ENCODE data around the gene OAT.
"Not testable (repeated sequence)": the region's sequence is repeated elsewhere in the genome, so short reads cannot be mapped to it uniquely, and the experiment has no call there.

Gene OAT

GRCh38 chr10:124378881-124379471, 39.7 kb downstream of the OAT start:
- DNase-seq (ENCODE audit: low read depth): no peak

GRCh38 chr10:124378271-124378670, 40.5 kb downstream of the OAT start:
- no peak for DNase-seq (ENCODE audit: low read depth)

GRCh38 chr10:124377101-124377500, 41.6 kb downstream of the OAT start:
- no peak for DNase-seq (ENCODE audit: low read depth)

GRCh38 chr10:124376411-124376810, 42.3 kb downstream of the OAT start:
- no peak for DNase-seq (ENCODE audit: low read depth)

GRCh38 chr10:124375691-124376090, 43.0 kb downstream of the OAT start:
- DNase-seq (ENCODE audit: low read depth): no peak

- no peak for DNase-seq (ENCODE audit: low read depth)
These were observed 43.4 kb downstream of the OAT start for GRCh38 chr10:124375353-124375614.

GRCh38 chr10:124374535-124375352, 44.0 kb downstream of the OAT start:
- DNase-seq (ENCODE audit: low read depth): no peak

GRCh38 chr10:124372899-124373298, 45.8 kb downstream of the OAT start:
- no peak for DNase-seq (ENCODE audit: low read depth)

GRCh38 chr10:124370426-124370825, 48.3 kb downstream of the OAT start:
- no peak for DNase-seq (ENCODE audit: low read depth)

GRCh38 chr10:124369986-124370385, 48.7 kb downstream of the OAT start:
- no peak for DNase-seq (ENCODE audit: low read depth)

- DNase-seq (ENCODE audit: low read depth): not testable (repeated sequence)
These were observed 49.2 kb downstream of the OAT start for GRCh38 chr10:124369533-124369932.

- DNase-seq (ENCODE audit: low read depth): no peak
These were observed 49.7 kb downstream of the OAT start for GRCh38 chr10:124369066-124369465.

- DNase-seq (ENCODE audit: low read depth): no peak
These were observed 50.8 kb downstream of the OAT start for GRCh38 chr10:124367936-124368335.

- no peak for DNase-seq (ENCODE audit: low read depth)
These were observed 51.3 kb downstream of the OAT start for GRCh38 chr10:124367414-124367813.

GRCh38 chr10:124366825-124367224, 51.9 kb downstream of the OAT start:
- no peak for DNase-seq (ENCODE audit: low read depth)

GRCh38 chr10:124366343-124366742, 52.4 kb downstream of the OAT start:
- no peak for DNase-seq (ENCODE audit: low read depth)

GRCh38 chr10:124364674-124365073, 54.0 kb downstream of the OAT start:
- no peak for DNase-seq (ENCODE audit: low read depth)

- no peak for DNase-seq (ENCODE audit: low read depth)
These were observed 56.2 kb downstream of the OAT start for GRCh38 chr10:124362568-124362967.

- no peak for DNase-seq (ENCODE audit: low read depth)
These were observed 59.3 kb downstream of the OAT start for GRCh38 chr10:124359336-124359832.

- no peak for DNase-seq (ENCODE audit: low read depth)
These were observed 61.2 kb downstream of the OAT start for GRCh38 chr10:124357561-124357885.

- DNase-seq (ENCODE audit: low read depth): no peak
These were observed 61.8 kb downstream of the OAT start for GRCh38 chr10:124356701-124357560.

- no peak for DNase-seq (ENCODE audit: low read depth)
These were observed 64.0 kb downstream of the OAT start for GRCh38 chr10:124354411-124355382.

Measured in stimulated activated CD8-positive, alpha-beta memory T cell treated with anti-CD3 and anti-CD28 coated beads, Interleukin-15, amount 100 ng/mL, for 1 hour (primary cell).